ENCODE measurements around the gene GNB1L. TPM values are rescaled to one million over a fixed set of nuclear protein-coding genes. Genes with fewer than 3 reads are reported as not detected.

GNB1L gene
- total and polyA plus RNA-seq, 8 donors: 2.1 to 4.8 (median 3.6) TPM

DNA sequence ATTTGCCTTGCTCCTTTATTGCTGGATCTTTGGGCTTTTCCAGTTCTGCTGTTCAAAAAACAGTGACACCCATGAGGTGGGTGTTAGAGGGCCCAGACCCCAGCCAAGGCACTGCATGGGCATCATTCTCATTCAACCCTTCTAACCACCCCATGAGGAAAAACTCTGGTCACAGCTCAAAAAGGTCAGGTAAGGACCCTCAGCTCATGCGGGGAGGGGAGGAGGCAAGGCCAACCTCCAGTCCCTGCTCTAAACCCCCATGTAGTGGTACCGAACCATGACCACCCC, 7.4 kb downstream of the GNB1L start:
- Histone ChIP-seq H3K4me1 (peaks cover 0 to 5% (median 4%) of the 10 kb centered on the region in 3 donors), H3K4me3 (no peak overlapping the region), H3K9me3 (no peaks in the 10 kb centered on the region), H3K27ac (no peak overlapping the region), H3K27me3 (no peaks in the 10 kb centered on the region), H3K36me3 (peaks cover 0 to 8% (median 8%) of the 10 kb centered on the region in 3 donors)
- ATAC-seq (no peak), DNase-seq (no peak), FAIRE-seq (no peak)
- TF ChIP-seq, protein P1, sequence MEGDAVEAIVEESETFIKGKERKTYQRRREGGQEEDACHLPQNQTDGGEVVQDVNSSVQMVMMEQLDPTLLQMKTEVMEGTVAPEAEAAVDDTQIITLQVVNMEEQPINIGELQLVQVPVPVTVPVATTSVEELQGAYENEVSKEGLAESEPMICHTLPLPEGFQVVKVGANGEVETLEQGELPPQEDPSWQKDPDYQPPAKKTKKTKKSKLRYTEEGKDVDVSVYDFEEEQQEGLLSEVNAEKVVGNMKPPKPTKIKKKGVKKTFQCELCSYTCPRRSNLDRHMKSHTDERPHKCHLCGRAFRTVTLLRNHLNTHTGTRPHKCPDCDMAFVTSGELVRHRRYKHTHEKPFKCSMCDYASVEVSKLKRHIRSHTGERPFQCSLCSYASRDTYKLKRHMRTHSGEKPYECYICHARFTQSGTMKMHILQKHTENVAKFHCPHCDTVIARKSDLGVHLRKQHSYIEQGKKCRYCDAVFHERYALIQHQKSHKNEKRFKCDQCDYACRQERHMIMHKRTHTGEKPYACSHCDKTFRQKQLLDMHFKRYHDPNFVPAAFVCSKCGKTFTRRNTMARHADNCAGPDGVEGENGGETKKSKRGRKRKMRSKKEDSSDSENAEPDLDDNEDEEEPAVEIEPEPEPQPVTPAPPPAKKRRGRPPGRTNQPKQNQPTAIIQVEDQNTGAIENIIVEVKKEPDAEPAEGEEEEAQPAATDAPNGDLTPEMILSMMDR (IDR thresholded peaks at IDR 0.05): no peak
- intact Hi-C loops (cut with DNase I): no loop called here
- 100% methylated on average over 2 of the region's 2 CpGs for WGBS, 2 donors

GRCh38 chr22:19846620-19847344, 7.9 kb downstream of the GNB1L start:
- WGBS, 2 donors: 92 to 94% methylated on average over 9 of the region's 9 CpGs
- Histone ChIP-seq H3K27me3 (no peaks in the 10 kb centered on the region), H3K9me3 (no peaks in the 10 kb centered on the region), H3K4me3 (no peak overlapping the region), H3K27ac (no peak overlapping the region), H3K36me3 (peaks cover 0 to 5% (median 5%) of the 10 kb centered on the region in 3 donors), H3K4me1 (peaks cover 0 to 5% (median 4%) of the 10 kb centered on the region in 3 donors)
- TF ChIP-seq, protein P1 (IDR thresholded peaks at IDR 0.05): no peak
- DNase-seq: no peak
- no peak for ATAC-seq
- intact Hi-C loops (cut with DNase I): no loop called here
- no peak for FAIRE-seq

- Histone ChIP-seq H3K36me3 (no peaks in the 10 kb centered on the region), H3K4me3 (no peak overlapping the region), H3K27ac (no peak overlapping the region), H3K9me3 (no peaks in the 10 kb centered on the region), H3K27me3 (no peaks in the 10 kb centered on the region), H3K4me1 (peaks cover 0 to 5% (median 4%) of the 10 kb centered on the region in 3 donors)
- 81 to 82% methylated on average over 8 of the region's 8 CpGs for WGBS, 2 donors
- intact Hi-C loops (cut with DNase I): no loop called here
- FAIRE-seq (no peak), ATAC-seq (no peak), DNase-seq (no peak)
- TF ChIP-seq, protein P1 (IDR thresholded peaks at IDR 0.05): no peak
These were observed 9.5 kb downstream of the GNB1L start for GRCh38 chr22:19845054-19845722.

DNA sequence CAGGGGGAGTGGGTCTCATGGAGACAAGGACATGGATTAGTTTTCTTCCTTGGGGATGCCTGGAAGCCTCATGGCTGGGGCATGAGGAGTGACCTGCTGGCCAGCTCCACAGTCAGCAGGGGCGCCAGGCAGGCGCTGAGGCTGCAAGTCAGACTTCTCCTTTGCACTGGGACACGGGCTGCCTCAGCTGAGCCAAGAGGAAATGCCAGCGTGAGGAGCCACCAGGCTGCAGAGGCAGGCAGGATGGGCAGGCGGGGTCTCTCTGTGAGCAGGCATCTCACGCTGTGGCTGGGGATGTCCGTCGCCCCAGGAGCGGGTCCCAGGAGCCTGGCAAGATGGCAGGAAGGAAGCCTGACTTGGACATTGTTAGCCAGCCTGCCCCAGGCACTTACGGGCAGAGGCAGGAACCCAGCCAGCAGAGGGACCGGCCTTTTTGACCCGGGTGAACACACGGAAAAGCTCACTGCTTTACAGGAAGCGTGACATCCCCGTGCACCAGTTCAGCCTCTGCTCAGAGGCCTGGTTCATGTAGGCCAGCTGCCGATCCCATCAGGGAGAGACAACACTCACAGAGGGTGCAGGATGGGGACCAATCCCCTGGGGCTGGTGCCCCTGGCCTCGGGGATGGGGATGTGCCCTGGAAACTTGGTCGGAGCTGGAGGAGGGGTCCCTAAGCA, 10.2 kb downstream of the GNB1L start:
- H3K27me3 ChIP-seq: no peaks in the 10 kb centered on the region
- 77% methylated on average over 18 of the region's 18 CpGs for WGBS, 2 donors
- no peaks in the 10 kb centered on the region for H3K9me3 ChIP-seq
- intact Hi-C loops (cut with DNase I): no loop called here
- H3K4me1 ChIP-seq: peaks cover 0 to 5% (median 4%) of the 10 kb centered on the region in 3 donors
- peak overlapping the region in 1 of 4 donors; percentile 33 for H3K27ac ChIP-seq
- TF ChIP-seq, protein P1 (IDR thresholded peaks at IDR 0.05): no peak
- no peaks in the 10 kb centered on the region for H3K36me3 ChIP-seq
- no peak overlapping the region for H3K4me3 ChIP-seq
- ATAC-seq (peak in 3 of 4 donors; percentile 30 to 75 (median 68)), DNase-seq (peak in 1 of 6 donors; percentile 17), FAIRE-seq (no peak)

Data from pancreas (tissue), 10 donors.